ENCODE data around the gene DPYSL3. TPM values are rescaled to one million over a fixed set of nuclear protein-coding genes. Genes with fewer than 3 reads are reported as not detected.

DPYSL3 gene
- total RNA-seq, 1 donor from 2014 or later: 102 TPM

- Mint-ChIP-seq H3K27me3 (ENCODE audit: low read depth) (no peaks in the 10 kb centered on the region), H3K36me3 (ENCODE audit: low read depth) (peaks cover 7% of the 10 kb centered on the region), H3K9me3 (peaks cover 8% of the 10 kb centered on the region), H3K27ac (ENCODE audit: unreplicated experiment) (no peak overlapping the region), H3K4me3 (no peak overlapping the region), H3K4me1 (peaks cover 19% of the 10 kb centered on the region)
- TF ChIP-seq, protein P1, sequence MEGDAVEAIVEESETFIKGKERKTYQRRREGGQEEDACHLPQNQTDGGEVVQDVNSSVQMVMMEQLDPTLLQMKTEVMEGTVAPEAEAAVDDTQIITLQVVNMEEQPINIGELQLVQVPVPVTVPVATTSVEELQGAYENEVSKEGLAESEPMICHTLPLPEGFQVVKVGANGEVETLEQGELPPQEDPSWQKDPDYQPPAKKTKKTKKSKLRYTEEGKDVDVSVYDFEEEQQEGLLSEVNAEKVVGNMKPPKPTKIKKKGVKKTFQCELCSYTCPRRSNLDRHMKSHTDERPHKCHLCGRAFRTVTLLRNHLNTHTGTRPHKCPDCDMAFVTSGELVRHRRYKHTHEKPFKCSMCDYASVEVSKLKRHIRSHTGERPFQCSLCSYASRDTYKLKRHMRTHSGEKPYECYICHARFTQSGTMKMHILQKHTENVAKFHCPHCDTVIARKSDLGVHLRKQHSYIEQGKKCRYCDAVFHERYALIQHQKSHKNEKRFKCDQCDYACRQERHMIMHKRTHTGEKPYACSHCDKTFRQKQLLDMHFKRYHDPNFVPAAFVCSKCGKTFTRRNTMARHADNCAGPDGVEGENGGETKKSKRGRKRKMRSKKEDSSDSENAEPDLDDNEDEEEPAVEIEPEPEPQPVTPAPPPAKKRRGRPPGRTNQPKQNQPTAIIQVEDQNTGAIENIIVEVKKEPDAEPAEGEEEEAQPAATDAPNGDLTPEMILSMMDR (conservative IDR thresholded peaks at IDR 0.05): no peak
- no peak for DNase-seq (ENCODE audit: low read depth, low spot score)
Observed at GRCh38 chr5:147384346-147385193, 125.3 kb downstream of the DPYSL3 start.

DNA sequence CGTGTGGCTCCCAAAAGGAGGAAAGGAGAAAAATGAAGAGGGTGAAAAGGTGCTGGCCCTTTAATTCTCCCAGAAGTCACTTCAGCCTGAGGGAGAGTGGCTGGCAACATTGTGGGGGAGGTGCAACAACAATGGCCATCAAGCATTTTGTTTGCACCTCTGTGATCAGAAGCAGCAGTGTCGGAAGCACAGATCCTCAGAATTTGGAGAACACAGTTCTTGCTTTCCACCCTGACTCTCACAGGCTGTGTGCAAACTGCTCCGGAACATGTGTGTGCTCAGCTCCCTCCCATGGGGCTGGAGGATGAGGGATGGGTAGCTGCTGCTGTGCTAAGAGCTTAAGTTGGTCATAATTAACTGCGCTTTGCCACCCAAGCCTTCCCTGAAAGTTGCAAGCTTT is 127.1 kb downstream of the DPYSL3 start:
- Mint-ChIP-seq H3K9me3 (peaks cover 16% of the 10 kb centered on the region), H3K4me3 (no peak overlapping the region), H3K36me3 (ENCODE audit: low read depth) (peaks cover 6% of the 10 kb centered on the region), H3K27me3 (ENCODE audit: low read depth) (no peaks in the 10 kb centered on the region), H3K4me1 (peaks cover 10% of the 10 kb centered on the region), H3K27ac (ENCODE audit: unreplicated experiment) (peak overlapping the region; percentile 38)
- TF ChIP-seq, protein P1 (conservative IDR thresholded peaks at IDR 0.05): no peak
- no peak for DNase-seq (ENCODE audit: low read depth, low spot score)

GRCh38 chr5:147381555-147381954 is 128.3 kb downstream of the DPYSL3 start:
- Mint-ChIP-seq H3K4me3 (no peak overlapping the region), H3K27ac (ENCODE audit: unreplicated experiment) (no peak overlapping the region), H3K27me3 (ENCODE audit: low read depth) (no peaks in the 10 kb centered on the region), H3K9me3 (peaks cover 16% of the 10 kb centered on the region), H3K36me3 (ENCODE audit: low read depth) (peaks cover 6% of the 10 kb centered on the region), H3K4me1 (peaks cover 8% of the 10 kb centered on the region)
- TF ChIP-seq, protein P1 (conservative IDR thresholded peaks at IDR 0.05): no peak
- DNase-seq (ENCODE audit: low read depth, low spot score): no peak

DNA sequence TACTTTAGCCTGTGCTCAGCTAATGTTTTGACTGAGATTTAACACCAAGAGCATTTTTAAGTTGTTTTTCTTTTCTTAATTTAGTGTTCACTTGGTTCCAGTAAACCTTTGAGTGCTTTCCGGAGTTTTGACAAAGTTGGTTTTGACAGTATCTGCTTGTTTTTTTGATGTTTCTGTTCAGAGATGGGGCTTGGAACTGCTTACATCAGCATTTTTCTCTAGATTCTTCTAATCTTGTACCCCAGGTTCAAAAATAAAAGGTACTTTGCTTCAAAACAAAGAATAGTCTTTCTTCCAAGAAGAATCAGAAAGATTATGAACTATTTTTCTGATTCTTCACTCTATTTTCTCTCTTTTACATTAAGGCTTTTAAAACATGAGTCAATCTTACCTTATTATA is 132.2 kb downstream of the DPYSL3 start:
- TF ChIP-seq, protein P1 (conservative IDR thresholded peaks at IDR 0.05): no peak
- H3K27me3 Mint-ChIP-seq (ENCODE audit: low read depth): no peaks in the 10 kb centered on the region
- peaks cover 3% of the 10 kb centered on the region for H3K4me1 Mint-ChIP-seq
- H3K9me3 Mint-ChIP-seq: peaks cover 16% of the 10 kb centered on the region
- peaks cover 6% of the 10 kb centered on the region for H3K36me3 Mint-ChIP-seq (ENCODE audit: low read depth)
- no peak for DNase-seq (ENCODE audit: low read depth, low spot score)
- H3K4me3 Mint-ChIP-seq: no peak overlapping the region
- H3K27ac Mint-ChIP-seq (ENCODE audit: unreplicated experiment): no peak overlapping the region

DNA sequence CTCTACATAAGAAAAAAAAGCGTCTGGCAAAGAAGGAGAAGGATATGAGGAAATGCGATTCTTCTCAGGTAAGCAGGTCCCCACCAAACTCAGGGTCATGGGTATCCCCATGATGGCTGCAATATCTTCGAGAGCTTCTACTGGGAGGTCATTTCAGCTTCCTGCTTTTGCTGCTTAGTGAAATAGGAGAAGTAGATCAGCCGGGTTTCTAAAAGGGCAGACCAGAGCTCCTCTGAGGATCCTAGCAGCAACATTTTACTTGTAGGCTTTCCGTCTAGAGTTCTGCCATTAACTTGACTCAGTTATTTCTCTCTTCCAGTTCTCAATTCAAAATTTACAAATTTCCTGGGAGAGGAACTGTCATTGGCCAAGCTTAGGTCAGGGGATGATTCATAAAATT is 134.7 kb downstream of the DPYSL3 start:
- TF ChIP-seq, protein P1 (conservative IDR thresholded peaks at IDR 0.05): no peak
- Mint-ChIP-seq H3K36me3 (ENCODE audit: low read depth) (peaks cover 4% of the 10 kb centered on the region), H3K4me1 (no peaks in the 10 kb centered on the region), H3K27ac (ENCODE audit: unreplicated experiment) (no peak overlapping the region), H3K27me3 (ENCODE audit: low read depth) (no peaks in the 10 kb centered on the region), H3K9me3 (peaks cover 10% of the 10 kb centered on the region), H3K4me3 (no peak overlapping the region)
- no peak for DNase-seq (ENCODE audit: low read depth, low spot score)

Measured in neural crest cell (in vitro differentiated cells).